HG02623 (cell line): ENCODE measurements around the gene JARID2.
A peak's percentile ranks its signal among the peaks of the same experiment; 100 is the strongest.
"Not testable (repeated sequence)": the region's sequence is repeated elsewhere in the genome, so short reads cannot be mapped to it uniquely, and the experiment has no call there.

Experiments used
- ATAC-seq: cut with Tn5 transposase; IDR thresholded peaks from one replicate; pipeline ENCODE4 v1.9.1; 2021; ENCODE audit warnings: moderate library complexity; ENCODE audit not compliant: unreplicated experiment

Gene JARID2

GRCh38 chr6:15305909-15306308 lies 60.0 kb downstream of the JARID2 start:
- ATAC-seq: no peak

GRCh38 chr6:15308435-15309213 lies 62.8 kb downstream of the JARID2 start:
- ATAC-seq: no peak

GRCh38 chr6:15309611-15310283 lies 63.9 kb downstream of the JARID2 start:
- no peak for ATAC-seq

GRCh38 chr6:15310680-15311079 lies 64.8 kb downstream of the JARID2 start:
- no peak for ATAC-seq

- ATAC-seq: no peak
These were observed 66.6 kb downstream of the JARID2 start for GRCh38 chr6:15312500-15312899.

- ATAC-seq: no peak
These were observed 67.5 kb downstream of the JARID2 start for GRCh38 chr6:15313367-15313766.

- ATAC-seq: no peak
These were observed 70.9 kb downstream of the JARID2 start for GRCh38 chr6:15316754-15317153.

GRCh38 chr6:15317251-15317650 lies 71.4 kb downstream of the JARID2 start:
- ATAC-seq: no peak

GRCh38 chr6:15317934-15318902 lies 72.3 kb downstream of the JARID2 start:
- no peak for ATAC-seq

GRCh38 chr6:15319677-15320076 lies 73.8 kb downstream of the JARID2 start:
- no peak for ATAC-seq

GRCh38 chr6:15320693-15321092 lies 74.8 kb downstream of the JARID2 start:
- ATAC-seq: no peak

GRCh38 chr6:15322184-15322583 lies 76.3 kb downstream of the JARID2 start:
- ATAC-seq: no peak

- ATAC-seq: no peak
These were observed 77.1 kb downstream of the JARID2 start for GRCh38 chr6:15322781-15323536.

- ATAC-seq: not testable (repeated sequence)
These were observed 77.7 kb downstream of the JARID2 start for GRCh38 chr6:15323611-15324010.

- ATAC-seq: no peak
These were observed 78.6 kb downstream of the JARID2 start for GRCh38 chr6:15324427-15324985.

GRCh38 chr6:15325540-15325955 lies 79.7 kb downstream of the JARID2 start:
- ATAC-seq: no peak

- ATAC-seq: no peak
These were observed 80.3 kb downstream of the JARID2 start for GRCh38 chr6:15326067-15326614.

- ATAC-seq: peak; percentile 30
These were observed 81.4 kb downstream of the JARID2 start for GRCh38 chr6:15327271-15327670.

- no peak for ATAC-seq
These were observed 83.4 kb downstream of the JARID2 start for GRCh38 chr6:15329197-15329671.
